Thyroid gland (tissue), 4 donors: ENCODE data around the gene ARF6. TPM values are rescaled to one million over a fixed set of nuclear protein-coding genes. Genes with fewer than 3 reads are reported as not detected.
A peak's percentile ranks its signal among the peaks of the same experiment; 100 is the strongest.

Experiments used
- DNase-seq, 2 donors: peaks; one replicate each; pipeline ENCODE4 v3.0.0-alpha.2; 2019
- H3K27ac ChIP-seq, 3 donors: fragments of 200-600 bp; sonication (generic); 1 replicate in 2 of 3; 2 replicates in 1 of 3; pipeline ENCODE4 v1.5.1; 2016 to 2019; ENCODE audit warnings: mild to moderate bottlenecking in 1 of 3, moderate library complexity in 1 of 3
- H3K27me3 ChIP-seq: fragments of 200-600 bp; sonication (generic); one replicate; pipeline ENCODE4 v1.5.1; 2019
- H3K36me3 ChIP-seq, 2 donors: fragments of 200-600 bp; sonication (generic); one replicate each; pipeline ENCODE4 v1.5.1; 2016 to 2019
- H3K4me1 ChIP-seq, 2 donors: fragments of 200-600 bp; sonication (generic); one replicate each; pipeline ENCODE4 v1.5.1; 2017 to 2019
- H3K4me3 ChIP-seq, 3 donors: fragments of 200-600 bp; sonication (generic); replicated peaks in 1 of 3; 1 replicate in 2 of 3; 2 replicates in 1 of 3; pipeline ENCODE4 v1.5.1; 2016; ENCODE audit warnings: mild to moderate bottlenecking in 1 of 3
- H3K9me3 ChIP-seq: fragments of 200-600 bp; sonication (generic); one replicate; pipeline ENCODE4 v1.5.1; 2017
- POLR2A ChIP-seq, 2 donors: fragments of 450-650 bp; IDR thresholded peaks; one replicate each; pipeline ENCODE4 v1.6.1; 2017; ENCODE audit warnings: antibody characterized with exemption in 2 of 2, mild to moderate bottlenecking in 2 of 2, moderate library complexity in 1 of 2
- WGBS, 2 donors: methylation state at CpG; one replicate each; pipeline ENCODE4 v1.1.5; 2017; 5-methylcytosine and 5-hydroxymethylcytosine counted together
- intact Hi-C: fragments of 100-400 bp; cut with DNase I; formaldehyde crosslinking; loops from one replicate; pipeline ENCODE4 v1.15.1; 2023
- total RNA-seq, 4 donors: library from RNA; depleted of rRNA; stranded (reverse); fragments of >200 nt; gene quantifications; one replicate each; pipeline ENCODE4 v1.2.3, GENCODE V29; 2016
- TF ChIP-seq, protein P1 (sequence below), 6 experiments: fragments of 200-600 bp in 3 of 6; fragments of 450-650 bp in 3 of 6; sonication (generic) in 3 of 6; IDR thresholded peaks; one replicate each; pipeline ENCODE4 v1.5.1; 2016 to 2019; ENCODE audit warnings: antibody characterized with exemption in 6 of 6, mild to moderate bottlenecking in 2 of 6, inconsistent platforms in 1 of 6, moderate library complexity in 1 of 6

The ARF6 gene
- total RNA-seq, 4 donors from 2014 or later: 35.6 to 59.4 (median 48.5) TPM

DNA sequence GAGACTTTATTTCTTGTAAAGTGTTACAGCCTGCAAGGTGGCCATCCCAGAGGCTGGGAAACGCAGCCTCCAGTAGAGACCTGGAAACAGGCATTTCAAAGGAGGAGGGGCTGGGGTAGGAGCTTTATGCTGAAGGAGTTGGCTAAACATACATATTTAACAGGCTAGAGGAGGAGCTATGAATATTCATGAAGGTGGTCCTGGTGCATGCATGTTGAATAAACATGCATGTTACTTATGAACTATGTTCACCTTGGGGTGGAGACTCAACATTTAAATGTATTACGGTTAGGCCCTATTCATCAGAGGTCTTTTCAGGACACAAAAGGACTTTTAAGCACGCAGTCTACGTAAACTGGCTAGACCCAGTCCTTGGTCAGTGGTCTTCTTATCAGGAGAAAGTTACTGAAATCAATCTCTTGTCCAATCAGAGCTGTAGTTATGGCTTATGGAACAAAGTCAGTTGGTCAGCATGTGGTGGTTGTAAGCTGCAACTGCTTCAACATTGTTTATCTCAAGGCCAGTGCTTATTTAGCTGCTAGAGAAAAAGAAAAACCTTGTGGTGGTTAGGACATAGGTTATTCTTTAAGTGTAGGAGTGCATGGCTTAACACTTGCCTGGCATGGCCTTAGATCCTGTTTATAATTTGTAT is 11.4 kb upstream of the ARF6 start:
- Histone ChIP-seq H3K27ac (no peak overlapping the region), H3K4me3 (no peak overlapping the region), H3K27me3 (no peaks in the 10 kb centered on the region), H3K9me3 (no peaks in the 10 kb centered on the region), H3K4me1 (no peaks in the 10 kb centered on the region), H3K36me3 (no peaks in the 10 kb centered on the region)
- WGBS, 2 donors: 90 to 94% methylated on average over 4 of the region's 4 CpGs
- intact Hi-C loops: no loop called here
- DNase-seq: no peak
- TF ChIP-seq, protein P1, sequence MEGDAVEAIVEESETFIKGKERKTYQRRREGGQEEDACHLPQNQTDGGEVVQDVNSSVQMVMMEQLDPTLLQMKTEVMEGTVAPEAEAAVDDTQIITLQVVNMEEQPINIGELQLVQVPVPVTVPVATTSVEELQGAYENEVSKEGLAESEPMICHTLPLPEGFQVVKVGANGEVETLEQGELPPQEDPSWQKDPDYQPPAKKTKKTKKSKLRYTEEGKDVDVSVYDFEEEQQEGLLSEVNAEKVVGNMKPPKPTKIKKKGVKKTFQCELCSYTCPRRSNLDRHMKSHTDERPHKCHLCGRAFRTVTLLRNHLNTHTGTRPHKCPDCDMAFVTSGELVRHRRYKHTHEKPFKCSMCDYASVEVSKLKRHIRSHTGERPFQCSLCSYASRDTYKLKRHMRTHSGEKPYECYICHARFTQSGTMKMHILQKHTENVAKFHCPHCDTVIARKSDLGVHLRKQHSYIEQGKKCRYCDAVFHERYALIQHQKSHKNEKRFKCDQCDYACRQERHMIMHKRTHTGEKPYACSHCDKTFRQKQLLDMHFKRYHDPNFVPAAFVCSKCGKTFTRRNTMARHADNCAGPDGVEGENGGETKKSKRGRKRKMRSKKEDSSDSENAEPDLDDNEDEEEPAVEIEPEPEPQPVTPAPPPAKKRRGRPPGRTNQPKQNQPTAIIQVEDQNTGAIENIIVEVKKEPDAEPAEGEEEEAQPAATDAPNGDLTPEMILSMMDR (IDR thresholded peaks at IDR 0.05): no peak
- TF ChIP-seq POLR2A (IDR thresholded peaks at IDR 0.05): no peak

DNA sequence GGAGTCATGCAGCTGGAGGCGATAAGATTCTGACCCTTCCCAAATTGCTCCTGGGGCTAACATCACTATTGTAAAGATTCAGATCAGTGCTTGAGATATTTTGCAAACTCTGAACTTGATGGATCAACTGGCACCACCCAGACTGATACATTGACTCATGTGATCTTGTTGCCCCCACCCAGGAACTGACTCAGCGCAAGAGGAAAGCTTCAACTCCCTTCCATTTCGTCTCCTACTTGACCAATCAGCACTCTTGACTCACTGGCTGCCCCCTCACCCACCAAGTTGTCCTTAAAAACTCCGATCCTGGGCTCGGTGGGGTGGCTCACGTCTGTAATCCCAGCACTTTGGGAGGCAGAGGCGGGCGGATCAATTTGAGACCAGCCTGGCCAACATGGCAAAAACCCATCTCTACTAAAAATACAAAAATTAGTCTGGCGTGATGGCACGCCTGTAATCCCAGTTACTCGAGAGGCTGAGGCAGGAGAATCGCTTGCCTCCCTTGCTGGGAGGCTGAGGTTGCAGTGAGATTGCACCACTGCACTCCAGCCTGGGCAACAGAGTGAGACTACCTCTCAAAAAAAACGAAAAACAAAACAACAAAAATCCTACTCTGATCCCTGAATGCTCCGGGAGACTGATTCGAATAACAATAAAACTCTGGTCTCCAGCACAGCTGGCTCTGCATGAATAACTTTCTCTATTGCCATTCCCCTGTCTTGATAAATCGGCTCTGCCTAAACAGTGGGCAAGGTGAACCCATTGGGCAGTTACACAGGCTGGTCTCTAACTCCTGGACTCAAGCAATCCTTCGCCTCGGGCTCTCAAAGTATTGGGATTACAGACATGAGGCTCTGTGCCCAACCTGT is 9.8 kb upstream of the ARF6 start:
- 86 to 92% methylated on average over 18 of the region's 18 CpGs for WGBS, 2 donors
- Histone ChIP-seq H3K27me3 (no peaks in the 10 kb centered on the region), H3K36me3 (no peaks in the 10 kb centered on the region), H3K4me1 (no peaks in the 10 kb centered on the region), H3K9me3 (no peaks in the 10 kb centered on the region), H3K27ac (no peak overlapping the region), H3K4me3 (no peak overlapping the region)
- no peak for DNase-seq
- intact Hi-C loops: no loop called here
- no peak for TF ChIP-seq POLR2A (IDR thresholded peaks at IDR 0.05)

DNA sequence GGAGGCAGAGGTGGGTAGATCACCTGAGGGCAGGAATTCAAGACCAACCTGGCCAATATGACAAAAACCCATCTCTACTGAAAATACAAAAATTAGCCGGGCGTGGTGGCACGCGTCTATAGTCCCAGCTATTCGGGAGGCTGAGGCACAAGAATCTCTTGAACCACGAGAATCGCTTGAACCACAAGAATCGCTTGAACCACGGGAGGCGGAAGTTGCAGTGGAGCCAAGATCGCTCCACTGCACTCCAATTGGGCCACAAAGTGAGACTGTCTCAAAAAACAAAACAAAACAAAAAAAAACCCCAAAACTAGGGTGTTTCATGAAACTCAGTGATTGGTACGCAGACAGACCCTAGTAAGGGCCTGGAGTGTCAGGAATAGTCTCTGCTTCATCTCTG is 6.4 kb upstream of the ARF6 start:
- WGBS, 2 donors: 82 to 84% methylated on average over 12 of the region's 12 CpGs
- no peak overlapping the region for H3K4me3 ChIP-seq
- no peaks in the 10 kb centered on the region for H3K36me3 ChIP-seq
- H3K4me1 ChIP-seq: no peaks in the 10 kb centered on the region
- DNase-seq: no peak
- no peaks in the 10 kb centered on the region for H3K9me3 ChIP-seq
- TF ChIP-seq, protein P1 (IDR thresholded peaks at IDR 0.05): no peak
- no peak for TF ChIP-seq POLR2A (IDR thresholded peaks at IDR 0.05)
- intact Hi-C loops: no loop called here
- no peaks in the 10 kb centered on the region for H3K27me3 ChIP-seq
- no peak overlapping the region for H3K27ac ChIP-seq

DNA sequence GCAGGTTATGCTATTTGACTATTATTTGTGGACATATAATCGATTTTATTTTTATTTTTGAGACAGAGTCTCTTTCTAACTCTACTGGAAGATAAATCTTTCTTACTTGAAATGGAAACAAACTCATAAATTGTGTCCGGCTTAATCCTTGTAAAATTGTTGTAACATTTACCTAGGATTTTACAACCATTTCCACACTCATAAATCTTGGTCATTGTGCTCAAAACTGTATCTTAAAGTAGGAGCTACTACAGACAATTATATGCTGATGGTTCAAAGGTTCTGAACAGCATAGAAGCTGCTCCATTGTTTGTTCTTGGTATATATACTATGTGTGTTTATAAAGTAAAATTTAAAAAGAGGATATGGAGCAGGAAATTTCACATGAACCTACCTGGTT is 4.6 kb upstream of the ARF6 start:
- intact Hi-C loops: no loop called here
- H3K4me3 ChIP-seq: no peak overlapping the region
- H3K27ac ChIP-seq: no peak overlapping the region
- no peak for DNase-seq
- peaks cover 0 to 6% of the 10 kb centered on the region in 2 donors for H3K4me1 ChIP-seq
- no peaks in the 10 kb centered on the region for H3K27me3 ChIP-seq
- 80% methylated on average over 2 of the region's 2 CpGs for WGBS, 2 donors
- H3K36me3 ChIP-seq: no peaks in the 10 kb centered on the region
- TF ChIP-seq POLR2A (IDR thresholded peaks at IDR 0.05): no peak
- TF ChIP-seq, protein P1 (IDR thresholded peaks at IDR 0.05): no peak
- no peaks in the 10 kb centered on the region for H3K9me3 ChIP-seq

DNA sequence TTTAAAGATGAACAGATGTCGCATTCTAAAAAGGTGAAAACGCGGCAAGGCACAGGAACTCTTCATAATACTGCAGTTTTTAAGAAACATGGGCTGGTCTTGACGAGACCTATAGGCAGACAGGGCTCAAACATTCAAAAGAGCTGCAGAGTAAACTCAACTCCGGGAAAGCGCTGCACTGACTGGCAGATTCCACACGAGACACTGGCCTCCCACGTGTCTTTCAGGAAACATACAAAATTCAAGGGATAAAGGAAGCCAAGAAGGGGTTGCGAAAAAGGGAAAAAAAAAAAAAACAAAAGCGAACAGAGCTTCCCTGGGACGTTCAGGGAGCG is 614 bp upstream of the ARF6 start:
- DNase-seq: peak; percentile 63 to 66
- intact Hi-C loops: loop anchor here (5.0 kb wide), 1 partner anchor 110 kb away; no protein-coding TSS in a partner anchor
- Histone ChIP-seq H3K36me3 (peaks cover 0 to 11% of the 10 kb centered on the region in 2 donors), H3K27me3 (no peaks in the 10 kb centered on the region), H3K9me3 (no peaks in the 10 kb centered on the region), H3K4me3 (peak overlapping the region; percentile 32 to 98 (median 66)), H3K27ac (peak overlapping the region; percentile 98 to 100 (median 99)), H3K4me1 (peaks cover 18 to 28% of the 10 kb centered on the region in 2 donors)
- 0 to 2% methylated on average over 12 of the region's 12 CpGs for WGBS, 2 donors
- TF ChIP-seq POLR2A (IDR thresholded peaks at IDR 0.05): no peak
- TF ChIP-seq, protein P1 (IDR thresholded peaks at IDR 0.05): peak in 1 of 6 experiments; percentile 46
